Kidney tubule cell (primary cell): ENCODE measurements around the gene CUTA.
A peak's percentile ranks its signal among the peaks of the same experiment; 100 is the strongest.

Source experiments
- DNase-seq: peaks from one replicate; pipeline ENCODE4 v3.0.0-alpha.2; 2018; ENCODE audit warnings: low spot score

Gene CUTA

DNA sequence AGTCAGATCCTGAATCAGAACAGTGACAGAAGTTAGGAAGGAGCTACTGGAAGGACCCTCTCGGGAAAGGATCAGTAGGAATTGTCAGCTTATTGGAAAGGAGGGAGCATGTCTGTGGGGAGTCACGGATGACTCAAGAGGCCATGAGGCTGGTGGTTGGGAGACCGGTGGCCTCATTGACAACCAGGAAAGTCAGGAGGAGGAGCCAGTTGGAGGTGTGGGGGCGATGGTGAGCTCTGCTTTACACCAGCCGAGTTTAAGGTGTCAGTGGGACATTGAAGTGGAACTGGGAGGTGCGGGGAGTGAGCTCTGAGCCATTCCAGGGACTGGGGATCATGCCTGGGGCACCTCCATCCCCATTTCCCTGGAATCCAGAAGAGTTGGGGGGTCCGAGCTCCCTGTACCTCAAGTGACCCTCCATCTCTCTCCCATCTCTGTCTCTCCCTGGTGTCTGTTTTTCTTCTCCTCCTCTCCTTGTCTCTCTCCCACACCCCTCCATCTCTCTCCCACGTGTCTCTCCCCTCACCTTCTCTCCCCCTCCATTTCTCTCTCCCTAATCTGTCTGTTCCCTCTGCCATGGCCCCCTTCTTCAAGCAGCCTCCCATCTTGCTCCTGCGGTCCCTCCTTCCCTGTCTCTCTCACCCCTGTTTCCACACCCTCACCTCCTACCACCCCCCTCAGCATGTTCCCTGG, 22.2 kb upstream of the CUTA start:
- no peak for DNase-seq

DNA sequence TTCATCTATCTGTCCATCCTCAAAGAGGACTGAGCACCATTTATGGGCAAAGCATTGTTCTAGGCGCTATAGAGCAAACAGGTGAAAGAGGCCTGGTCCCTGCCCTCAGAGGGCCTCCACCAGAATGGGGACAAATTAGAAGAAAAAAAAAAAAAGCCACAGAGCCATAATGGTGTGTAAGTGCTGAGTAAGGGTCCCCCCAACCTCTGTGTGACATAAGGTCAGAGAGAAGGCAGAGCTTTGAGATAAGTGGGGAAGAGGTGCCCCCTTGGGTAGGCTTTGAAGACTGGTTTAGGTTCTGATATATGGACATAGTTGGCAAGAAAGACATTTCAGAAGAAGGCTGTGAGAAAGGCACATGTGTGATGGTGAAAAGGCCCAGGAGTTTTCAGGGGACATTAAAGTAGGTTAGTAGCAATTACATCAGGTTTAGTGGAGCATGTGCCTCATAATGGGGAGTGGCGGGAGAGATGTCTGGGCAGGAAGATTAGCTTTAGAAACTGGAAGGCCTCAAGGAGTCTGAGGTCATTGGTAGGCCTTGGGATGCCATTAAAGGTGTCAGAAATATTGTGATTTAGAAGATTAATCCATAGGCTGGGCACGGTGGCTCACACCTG, 21.2 kb upstream of the CUTA start:
- no peak for DNase-seq

DNA sequence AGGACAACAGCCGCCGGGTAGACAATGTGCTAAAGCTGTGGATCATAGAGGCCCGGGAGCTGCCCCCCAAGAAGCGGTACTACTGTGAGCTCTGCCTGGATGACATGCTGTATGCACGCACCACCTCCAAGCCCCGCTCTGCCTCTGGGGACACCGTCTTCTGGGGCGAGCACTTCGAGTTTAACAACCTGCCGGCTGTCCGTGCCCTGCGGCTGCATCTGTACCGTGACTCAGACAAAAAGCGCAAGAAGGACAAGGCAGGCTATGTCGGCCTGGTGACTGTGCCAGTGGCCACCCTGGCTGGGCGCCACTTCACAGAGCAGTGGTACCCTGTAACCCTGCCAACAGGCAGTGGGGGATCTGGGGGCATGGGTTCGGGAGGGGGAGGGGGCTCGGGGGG, 19.8 kb upstream of the CUTA start:
- no peak for DNase-seq

DNA sequence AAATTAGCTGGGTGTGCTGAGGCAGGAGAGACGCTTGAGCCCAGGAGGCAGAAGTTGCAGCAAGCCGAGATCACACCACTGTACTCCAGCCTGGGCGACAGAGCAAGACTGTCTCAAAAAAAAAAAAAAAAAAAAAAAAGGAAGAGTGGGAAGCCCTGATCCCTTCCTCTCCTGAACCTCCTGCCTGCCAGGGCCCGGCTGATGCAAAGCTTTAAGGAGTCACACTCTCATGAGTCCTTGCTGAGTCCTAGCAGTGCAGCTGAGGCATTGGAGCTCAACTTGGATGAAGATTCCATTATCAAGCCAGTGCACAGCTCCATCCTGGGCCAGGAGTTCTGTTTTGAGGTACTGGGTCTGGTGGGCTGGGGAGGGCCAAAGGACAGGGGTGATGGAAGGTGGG, 17.1 kb upstream of the CUTA start:
- DNase-seq: no peak

DNA sequence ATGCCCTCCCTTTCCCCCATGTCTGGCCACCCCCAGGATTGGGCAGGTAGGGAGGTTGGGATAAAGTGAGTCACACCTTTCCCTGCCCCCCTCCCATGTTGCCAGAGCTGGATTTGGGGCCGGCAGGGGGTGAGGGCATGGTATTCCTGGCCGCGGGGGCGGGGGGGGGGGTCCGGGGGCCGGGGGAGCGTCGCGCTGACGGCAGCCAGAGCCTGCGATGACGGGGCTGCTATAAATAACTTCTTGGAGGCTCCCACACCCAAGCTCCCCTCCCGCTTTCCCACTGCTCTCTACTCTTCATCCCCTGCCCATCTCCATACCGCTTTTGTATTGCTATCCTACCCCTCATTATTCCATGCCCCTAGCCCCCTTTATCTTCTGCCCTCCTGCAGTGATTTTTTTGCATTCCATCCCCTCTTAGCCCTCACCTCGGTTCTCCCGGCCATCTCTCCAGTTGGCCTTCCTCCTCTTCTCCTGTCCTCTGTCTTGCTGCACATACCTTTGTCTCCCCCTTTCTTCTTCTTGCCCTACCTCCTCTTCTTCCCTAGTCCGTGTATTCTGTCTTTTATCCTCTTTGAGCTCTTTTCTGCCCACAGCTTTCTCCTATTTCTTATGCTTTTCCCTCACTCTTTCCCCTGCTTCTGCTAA, 15.8 kb upstream of the CUTA start:
- no peak for DNase-seq

DNA sequence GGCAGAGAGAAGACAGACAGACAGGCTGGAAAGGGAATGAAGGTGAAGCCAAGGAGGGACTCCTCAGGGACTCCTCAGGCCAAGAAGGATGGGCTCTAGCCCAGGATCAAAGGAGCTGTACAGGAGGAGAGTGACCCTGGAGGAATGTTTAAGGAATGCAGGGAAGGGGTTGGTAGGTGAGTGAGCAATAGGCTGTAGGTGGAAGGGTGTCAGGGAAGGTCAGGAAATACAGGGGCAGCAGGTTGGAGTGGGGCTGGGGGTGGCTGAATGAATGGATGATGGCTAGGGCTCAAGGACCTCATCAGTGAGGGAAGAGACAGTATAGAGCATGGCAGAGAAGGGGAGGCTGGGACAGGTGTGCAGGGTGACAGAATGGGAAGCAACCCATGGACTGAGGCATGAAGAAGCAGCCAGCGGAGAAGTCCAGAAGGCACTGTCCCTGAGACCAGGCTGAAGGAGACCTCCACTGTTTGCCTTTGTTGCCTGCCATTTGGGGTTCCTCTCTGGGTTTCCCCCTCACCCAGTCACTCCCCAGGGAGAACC, 15.2 kb upstream of the CUTA start:
- peak; percentile 15 for DNase-seq

DNA sequence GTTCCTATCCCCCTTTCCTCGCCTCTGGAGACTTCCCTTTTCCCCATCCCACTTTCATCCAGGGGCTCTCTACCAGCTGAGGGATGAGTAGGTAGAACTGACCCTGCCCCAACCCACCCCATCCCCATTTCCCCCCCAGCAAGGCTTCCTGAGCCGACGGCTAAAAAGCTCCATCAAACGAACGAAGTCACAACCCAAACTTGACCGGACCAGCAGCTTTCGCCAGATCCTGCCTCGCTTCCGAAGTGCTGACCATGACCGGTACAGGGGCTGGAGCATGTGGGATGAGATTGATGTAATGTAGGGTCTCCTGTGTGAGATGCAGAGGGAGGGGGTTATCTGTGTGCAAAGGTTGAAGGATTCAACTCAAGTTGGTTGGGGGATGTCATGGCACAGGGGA, 14.6 kb upstream of the CUTA start:
- no peak for DNase-seq

DNA sequence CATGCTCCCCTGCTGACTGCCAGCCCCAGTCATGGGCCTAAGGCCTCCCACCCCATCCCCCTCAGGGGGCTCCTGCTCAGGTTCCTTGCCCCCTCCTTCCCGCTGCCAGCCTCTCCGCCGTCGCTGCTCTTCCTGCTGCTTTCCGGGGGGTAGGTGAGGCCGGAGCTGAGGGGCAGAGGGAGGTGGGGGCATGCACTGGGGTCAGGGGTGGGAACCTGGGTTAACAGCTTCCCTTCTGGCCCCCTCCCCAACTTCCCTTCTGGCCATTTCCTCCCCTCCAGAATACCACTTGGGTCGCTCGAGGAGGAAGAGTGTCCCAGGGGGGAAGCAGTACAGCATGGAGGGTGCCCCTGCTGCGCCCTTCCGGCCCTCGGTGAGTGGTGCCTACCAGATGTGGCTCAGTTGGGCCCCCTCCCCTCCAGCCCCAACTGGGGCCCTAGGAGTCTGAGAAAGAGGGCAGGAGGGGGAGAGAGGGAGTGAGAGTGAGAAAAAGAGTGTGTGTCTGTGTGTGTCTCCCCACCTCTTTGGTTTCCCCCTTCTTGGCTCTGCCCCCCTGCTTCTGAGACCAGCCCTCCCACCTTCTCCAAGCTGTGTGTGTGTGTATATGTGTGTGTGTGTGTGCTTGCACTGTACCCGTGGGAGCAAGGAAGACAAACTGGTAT, 14.1 kb upstream of the CUTA start:
- DNase-seq: no peak

DNA sequence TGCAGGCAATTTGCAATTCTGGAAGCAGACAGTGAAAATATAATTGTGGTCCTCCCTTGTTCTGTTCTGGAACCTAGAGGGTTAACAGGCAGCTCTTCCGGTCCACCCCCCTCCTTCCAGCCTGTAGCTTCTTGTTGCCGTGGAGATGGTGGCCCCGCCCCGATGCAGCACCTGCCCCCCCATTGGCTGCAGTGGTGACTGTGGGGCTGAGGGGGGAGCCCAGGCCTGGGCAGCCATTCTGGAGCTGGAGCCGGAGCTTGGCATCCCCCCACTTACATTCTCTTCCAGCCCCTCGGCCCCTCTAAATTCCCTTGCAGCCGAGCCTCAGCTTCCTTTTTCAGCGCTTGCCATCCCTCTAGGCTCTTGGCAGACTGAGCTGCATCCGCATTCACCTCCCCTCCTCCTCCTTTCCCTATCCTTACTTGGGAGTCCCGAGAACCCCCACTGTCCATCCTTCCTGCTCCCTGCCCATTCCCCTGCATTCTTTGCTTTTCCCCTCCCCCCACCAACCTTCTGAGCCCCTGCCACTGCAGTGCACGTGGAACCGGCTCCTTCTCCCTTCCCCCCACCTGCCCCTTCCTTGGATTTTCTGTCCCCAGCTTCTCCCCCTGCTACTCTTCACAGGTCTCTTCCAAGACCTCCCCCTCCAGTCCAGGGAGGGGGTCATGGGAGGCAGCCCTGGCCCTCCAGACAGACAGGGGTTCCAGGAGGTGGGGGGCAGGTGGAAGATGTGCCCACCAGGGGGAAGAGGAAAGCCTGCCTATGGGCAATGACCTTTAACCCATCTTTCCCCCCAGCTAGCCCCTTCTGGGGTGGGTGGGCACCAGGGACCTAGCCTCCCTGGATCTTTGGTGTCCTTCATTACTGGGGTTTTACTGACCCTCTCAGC, 13.3 kb upstream of the CUTA start:
- peak; percentile 34 for DNase-seq

DNA sequence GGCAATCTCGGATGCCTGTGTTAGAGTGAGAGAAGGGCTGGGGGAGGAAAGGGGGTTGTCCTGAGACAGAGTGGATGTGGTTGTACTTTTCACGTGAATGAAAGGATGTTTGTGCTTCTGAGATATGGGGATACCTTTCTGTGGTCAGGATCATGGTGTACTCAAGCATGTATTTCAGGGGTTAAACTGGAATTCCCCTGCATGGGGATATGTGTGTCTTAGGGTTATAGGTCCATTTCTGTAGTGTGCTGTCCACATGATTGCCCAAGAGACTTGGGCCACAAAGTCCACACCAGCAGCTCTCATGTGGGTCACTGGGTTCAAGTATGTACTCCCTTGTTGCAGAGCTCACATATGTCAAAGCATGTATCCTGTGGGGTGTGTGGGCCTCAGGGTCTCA, 12.4 kb upstream of the CUTA start:
- DNase-seq: no peak

DNA sequence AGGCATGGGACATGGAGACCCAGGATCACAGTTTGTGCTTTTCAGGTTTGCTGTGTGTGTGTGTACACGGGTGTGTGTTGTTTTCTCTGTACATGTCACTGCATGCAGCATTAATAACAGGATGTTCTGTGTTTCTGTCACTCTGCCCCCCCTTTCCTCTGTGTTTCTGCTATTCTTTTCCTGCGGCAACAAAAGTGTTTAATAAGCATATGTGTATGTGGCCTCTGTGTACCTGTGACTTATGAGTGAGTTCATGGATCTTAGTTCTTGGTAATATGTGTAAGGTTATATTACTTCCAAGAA, 11.8 kb upstream of the CUTA start:
- no peak for DNase-seq

DNA sequence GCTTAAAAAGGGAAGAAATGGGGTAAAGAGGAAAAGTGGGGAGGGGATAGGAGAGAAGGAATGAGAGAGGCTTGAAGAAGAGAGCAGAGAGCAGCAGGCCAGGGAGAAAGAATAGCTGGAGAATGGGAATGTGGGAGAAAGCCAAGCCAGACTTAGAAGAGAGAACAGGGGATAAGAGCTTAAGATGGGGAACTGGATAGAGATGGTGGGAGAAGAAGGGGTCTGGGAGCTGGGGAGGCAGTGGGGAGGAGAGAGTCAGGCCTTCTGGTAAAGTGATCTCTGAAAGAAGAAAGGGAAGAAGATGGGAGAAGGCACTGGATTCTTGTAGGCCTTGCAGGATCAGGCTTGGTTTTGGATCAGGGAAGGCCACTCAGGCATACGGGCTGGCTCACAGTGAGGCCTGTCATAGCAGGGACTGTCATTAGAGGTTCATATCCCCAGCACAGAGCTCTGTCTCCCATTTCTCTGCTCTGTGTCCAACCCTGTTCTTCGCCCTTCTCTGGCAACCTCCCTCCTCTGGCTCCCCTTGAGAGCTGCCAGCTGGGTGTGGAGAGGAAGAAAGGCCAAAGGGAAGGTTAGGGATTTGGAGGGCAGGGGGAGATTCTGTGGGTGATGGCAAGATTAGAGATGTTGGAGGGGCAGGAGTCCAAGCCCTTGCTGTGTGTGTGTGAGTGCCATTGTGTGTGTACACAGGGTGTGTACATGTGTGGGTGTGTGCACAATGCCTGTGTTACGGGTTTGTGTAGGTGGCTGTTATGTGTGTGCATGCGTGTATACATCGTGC, 11.3 kb upstream of the CUTA start:
- DNase-seq: no peak

DNA sequence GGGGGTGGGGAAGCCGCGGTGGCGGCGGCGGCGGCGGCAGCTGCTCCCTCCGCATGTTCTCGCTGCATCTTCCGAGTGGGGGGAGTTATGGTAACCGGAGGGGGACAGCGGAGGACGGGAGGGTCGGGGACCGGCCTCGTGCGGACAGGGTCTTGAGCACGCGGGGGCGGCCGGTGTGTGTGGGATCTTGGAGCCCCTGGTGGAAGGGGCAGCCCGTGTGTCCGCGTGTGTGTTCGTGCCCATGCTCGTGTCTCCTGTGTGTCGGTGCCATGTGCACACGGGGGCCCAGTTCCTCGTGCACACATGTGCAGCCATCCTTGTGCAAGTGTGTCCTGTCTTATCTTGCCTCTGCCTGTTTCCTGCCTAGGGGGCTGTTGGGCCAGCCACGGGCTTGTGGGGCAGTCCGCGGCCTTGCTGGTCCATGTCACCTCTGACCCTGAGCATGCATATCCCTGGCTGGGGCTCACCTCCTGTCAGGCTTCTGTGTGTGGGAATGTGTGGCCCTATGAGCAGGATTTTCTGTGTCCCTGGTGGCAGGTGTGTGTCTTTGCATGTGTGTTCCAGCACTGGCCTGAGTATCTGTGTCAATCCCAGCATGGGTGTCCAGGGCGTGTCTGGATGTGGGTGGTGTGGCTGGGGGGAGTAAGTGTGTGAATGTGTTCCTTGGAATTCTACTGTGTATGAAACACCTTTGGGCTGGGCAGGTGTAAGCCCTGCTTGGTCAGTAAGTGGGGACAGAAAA, 10.5 kb upstream of the CUTA start:
- DNase-seq: peak; percentile 59

DNA sequence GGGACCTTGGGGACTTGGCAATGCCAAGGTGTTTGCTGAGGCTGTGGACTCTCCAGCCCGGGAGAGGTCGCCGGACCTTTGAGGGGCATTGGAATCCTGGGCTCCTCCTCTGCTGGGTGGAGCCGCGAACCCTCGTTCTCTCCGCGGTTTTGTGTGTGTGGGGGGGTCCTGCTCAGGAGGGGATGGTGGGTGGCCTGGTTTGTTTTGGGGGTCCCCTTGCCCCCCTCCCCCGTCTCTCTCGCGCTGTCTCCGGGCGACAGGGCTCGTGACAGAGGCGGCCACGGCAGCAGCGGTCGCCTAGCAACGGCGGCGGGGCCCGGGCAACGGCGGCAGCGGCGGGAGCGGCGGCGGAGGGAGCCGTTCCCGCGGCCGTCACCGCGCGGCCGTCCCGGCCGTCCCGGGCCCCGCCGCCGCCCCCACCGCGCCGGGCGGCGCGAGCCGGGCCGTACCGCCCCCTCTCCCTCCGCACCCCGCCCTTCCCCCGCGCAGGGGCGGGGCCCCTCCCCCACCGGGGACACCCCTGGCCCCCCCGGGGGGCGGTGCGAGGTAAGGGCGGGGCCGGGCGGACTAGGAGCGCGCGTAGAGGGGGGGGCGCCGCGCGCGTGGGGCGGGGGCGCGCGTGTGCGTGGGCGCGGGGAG, 9.8 kb upstream of the CUTA start:
- DNase-seq: peak; percentile 11

DNA sequence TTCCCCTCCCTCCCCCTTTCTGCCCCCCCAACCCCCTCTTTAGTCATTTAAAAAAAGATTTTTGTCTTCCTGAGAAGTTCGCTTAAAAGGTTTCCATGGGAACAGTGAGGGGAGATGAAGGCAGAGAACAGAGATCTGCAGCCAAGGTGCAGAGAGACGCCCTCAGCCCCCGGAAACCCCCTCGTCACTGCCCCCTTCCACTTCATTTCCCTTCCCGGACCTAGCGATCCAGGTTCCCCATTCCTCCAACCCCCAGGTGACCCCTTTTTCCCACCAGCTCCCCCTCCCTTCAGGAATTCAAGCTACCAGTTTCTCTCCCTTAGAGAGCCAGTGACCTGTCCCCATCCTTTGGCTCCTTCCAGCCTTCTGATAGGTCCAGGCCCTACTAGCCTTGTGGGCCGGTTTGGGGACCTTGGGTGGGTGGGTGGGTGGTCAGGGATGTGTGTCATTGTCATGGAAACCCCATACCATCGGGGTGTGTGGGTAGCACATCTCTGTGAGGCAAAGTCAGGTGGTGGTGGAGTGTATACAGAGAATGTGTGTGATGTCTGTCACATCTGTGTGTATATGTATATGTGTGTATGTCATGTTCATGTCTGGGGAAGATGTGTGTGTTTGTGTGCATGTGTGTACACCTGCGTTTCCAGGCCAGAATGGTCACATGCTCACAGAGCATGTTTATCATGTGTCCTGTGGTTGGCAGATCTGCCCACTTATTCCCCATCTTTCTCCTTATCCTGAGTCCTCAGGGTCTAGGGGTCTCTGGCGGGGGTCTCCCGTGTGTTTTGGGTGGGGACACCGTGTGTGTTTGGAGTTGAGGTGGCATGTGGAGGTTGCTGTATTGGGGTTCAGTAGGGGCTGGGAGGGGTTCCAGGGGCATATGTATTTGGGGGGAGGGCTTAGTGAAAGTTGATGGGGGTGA, 8.9 kb upstream of the CUTA start:
- DNase-seq: no peak

DNA sequence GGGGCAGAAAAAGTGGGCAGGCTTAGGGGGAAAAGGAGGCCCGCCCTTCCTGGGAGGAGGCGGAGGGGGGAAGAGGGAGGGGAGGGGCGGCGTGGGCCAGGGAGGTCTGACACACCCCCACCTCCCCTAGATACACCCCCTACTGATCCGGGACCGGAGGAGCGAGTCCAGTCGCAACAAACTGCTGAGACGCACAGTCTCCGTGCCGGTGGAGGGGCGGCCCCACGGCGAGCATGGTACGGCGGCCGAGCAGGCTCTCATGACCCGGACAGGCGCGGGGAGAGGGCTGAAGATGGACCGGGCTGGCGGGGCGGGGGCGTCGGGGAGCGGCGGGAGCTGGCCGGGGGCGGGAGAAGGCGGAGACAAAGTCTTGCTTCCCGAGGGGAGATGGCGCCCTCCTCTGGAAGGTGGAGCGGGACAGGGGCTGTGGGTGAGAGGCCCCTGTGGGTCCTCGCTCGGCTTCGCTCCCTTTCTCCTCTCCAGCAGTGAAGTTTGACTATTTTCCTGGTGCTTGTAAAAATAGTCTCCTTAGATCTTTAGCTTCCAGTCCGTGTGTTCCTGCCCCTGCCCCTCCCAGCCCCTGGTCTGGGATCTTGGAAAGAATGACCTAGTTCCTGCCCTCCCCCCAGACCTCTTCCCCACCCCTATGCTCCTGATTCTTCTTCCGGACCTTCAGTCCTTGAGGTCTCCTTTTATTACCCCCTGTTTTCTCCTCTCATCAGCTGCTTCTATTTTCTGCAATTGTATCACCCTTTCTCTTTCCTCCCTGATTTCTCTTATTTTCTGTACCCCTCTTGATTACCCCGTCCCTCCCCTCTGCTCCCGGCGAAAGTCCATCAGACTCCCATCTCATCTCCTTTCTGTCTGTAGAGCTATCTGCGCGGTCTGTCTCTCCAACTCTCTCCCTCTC, 8.0 kb upstream of the CUTA start:
- DNase-seq: peak; percentile 82

DNA sequence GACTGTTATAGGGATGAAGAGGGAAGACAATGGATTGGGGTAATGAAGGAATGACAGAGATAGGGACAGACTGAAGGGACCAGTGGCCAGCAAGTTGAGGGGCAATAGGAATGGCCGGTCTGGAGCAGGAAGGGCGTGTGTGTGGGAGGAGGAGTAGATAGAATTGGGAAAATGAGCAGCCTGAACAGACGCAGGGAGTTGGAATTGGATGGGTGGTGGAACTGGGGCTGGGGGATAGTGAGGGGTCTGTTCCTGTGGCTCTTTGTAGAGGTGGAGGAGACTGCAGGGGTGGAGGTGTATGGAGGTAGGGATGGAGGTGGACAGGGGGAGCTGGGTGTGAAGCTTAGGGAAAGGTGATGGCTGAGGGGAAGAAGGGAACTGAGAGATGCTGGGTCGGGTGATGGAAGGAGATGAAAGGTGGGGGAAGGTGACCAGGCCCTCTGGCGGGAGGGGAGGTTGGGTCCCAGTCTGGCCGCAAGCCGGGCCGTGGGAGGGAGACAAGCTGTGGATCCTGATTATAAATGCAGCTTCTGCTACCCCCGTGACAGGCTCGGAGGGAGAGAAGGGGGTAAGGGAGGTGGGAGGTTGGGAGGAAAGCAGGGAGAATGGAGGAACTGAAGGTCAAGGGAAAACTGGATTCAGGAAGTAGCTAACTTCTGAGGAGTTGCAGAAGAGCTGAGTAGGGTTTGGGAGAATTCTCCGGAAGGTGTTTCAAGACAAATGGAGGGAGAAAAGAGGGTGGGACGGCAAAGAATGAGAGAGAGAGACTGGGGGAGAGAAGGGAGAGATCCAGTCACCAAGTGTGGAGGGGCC, 7.2 kb upstream of the CUTA start:
- DNase-seq: no peak
